Ishikawa (cell line): ENCODE measurements around the gene KCNIP4.

Experiments used
- CEBPB ChIP-seq: IDR thresholded peaks from 2 replicates; pipeline ENCODE4 v1.6.1; 2012
- CREB1 ChIP-seq: IDR thresholded peaks from 2 replicates; pipeline ENCODE4 v1.6.1; 2012; ENCODE audit warnings: low read depth
- EGR1 ChIP-seq: IDR thresholded peaks from 2 replicates; pipeline ENCODE4 v1.6.1; 2012
- EP300 ChIP-seq: IDR thresholded peaks from 2 replicates; pipeline ENCODE4 v1.6.1; 2012; ENCODE audit warnings: borderline replicate concordance
- FOXM1 ChIP-seq: IDR thresholded peaks from 2 replicates; pipeline ENCODE4 v1.6.1; 2012; ENCODE audit warnings: low read depth, borderline replicate concordance
- NFIC ChIP-seq: IDR thresholded peaks from 2 replicates; pipeline ENCODE4 v1.6.1; 2012
- RAD21 ChIP-seq: IDR thresholded peaks from 2 replicates; pipeline ENCODE4 v1.6.1; 2012; ENCODE audit warnings: low read depth
- TAF1 ChIP-seq: IDR thresholded peaks from 2 replicates; pipeline ENCODE4 v1.6.1; 2012; ENCODE audit warnings: low read depth, mild to moderate bottlenecking
- TCF12 ChIP-seq: IDR thresholded peaks from 2 replicates; pipeline ENCODE4 v1.6.1; 2012; ENCODE audit warnings: low read depth
- TEAD4 ChIP-seq: IDR thresholded peaks from 2 replicates; pipeline ENCODE4 v1.6.1; 2012
- YY1 ChIP-seq: IDR thresholded peaks from 2 replicates; pipeline ENCODE4 v1.6.1; 2012; ENCODE audit warnings: low read depth
- TF ChIP-seq, protein P1 (sequence below): IDR thresholded peaks from 2 replicates; pipeline ENCODE4 v1.6.1; 2012
- TF ChIP-seq, protein P2 (sequence below): IDR thresholded peaks from 2 replicates; pipeline ENCODE4 v1.6.1; 2012

DNA sequence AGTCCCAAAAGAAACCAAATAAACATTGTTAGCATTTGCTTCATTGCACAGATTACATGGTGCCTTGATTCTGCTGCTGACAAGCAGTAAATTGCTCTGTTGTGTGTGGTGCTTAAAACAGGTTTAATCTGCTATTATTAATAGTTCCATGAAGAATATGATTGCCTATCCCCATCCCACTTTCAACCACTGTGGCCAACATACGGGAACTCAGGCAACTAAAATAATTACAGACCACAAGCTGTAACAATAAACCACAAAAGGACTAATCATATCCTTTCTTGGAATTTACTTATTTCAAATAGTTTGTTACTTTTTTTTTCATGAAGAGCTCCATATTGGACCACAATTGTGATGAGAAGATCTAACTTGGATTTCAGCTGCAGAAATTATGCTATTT, 1116.8 kb downstream of the KCNIP4 start:
- no peak for TF ChIP-seq EP300
- TF ChIP-seq EGR1, result no peak
- no peak for TF ChIP-seq TAF1
- TF ChIP-seq, protein P1, sequence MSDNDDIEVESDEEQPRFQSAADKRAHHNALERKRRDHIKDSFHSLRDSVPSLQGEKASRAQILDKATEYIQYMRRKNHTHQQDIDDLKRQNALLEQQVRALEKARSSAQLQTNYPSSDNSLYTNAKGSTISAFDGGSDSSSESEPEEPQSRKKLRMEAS, result no peak
- no peak for TF ChIP-seq TCF12
- TF ChIP-seq CREB1, result no peak
- TF ChIP-seq RAD21, result no peak
- TF ChIP-seq NFIC, result no peak
- TF ChIP-seq, protein P2, sequence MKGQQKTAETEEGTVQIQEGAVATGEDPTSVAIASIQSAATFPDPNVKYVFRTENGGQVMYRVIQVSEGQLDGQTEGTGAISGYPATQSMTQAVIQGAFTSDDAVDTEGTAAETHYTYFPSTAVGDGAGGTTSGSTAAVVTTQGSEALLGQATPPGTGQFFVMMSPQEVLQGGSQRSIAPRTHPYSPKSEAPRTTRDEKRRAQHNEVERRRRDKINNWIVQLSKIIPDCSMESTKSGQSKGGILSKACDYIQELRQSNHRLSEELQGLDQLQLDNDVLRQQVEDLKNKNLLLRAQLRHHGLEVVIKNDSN, result no peak
- TF ChIP-seq FOXM1, result no peak
- no peak for TF ChIP-seq YY1
- TF ChIP-seq CEBPB, result no peak
- no peak for TF ChIP-seq TEAD4
